ENCODE measurements around the gene MITF.

GRCh38 chr3:69697381-69697780 is 41.9 kb upstream of the MITF start:
- TF ChIP-seq CTCF (conservative IDR thresholded peaks at IDR 0.05; ENCODE audit: low read depth, low read length) = no peak
- no peak for TF ChIP-seq MAFK (IDR thresholded peaks at IDR 0.05; ENCODE audit: low read depth, low read length)
- TF ChIP-seq POLR2A (IDR thresholded peaks at IDR 0.05; ENCODE audit: low read depth, low read length) = no peak

Measured in IMR-90 (cell line).